OCI-LY3 (cell line): ENCODE data around the gene PTGES3L.

Experiments
- CTCF ChIP-seq: fragments of 200-600, 300-600 bp; sonication (generic); IDR thresholded peaks from 2 replicates; pipeline ENCODE4 v1.5.1; 2014; ENCODE audit warnings: antibody characterized with exemption, low read length, low read depth
- EZH2phosphoT487 ChIP-seq: fragments of 200-600 bp; shearing (Covaris generic); IDR thresholded peaks from 2 replicates; pipeline ENCODE4 v1.6.1; 2018; ENCODE audit warnings: antibody characterized with exemption, mixed run types, low read depth

- TF ChIP-seq CTCF (no peak), EZH2phosphoT487 (no peak)
Observed at GRCh38 chr17:42929497-42929844, 50.4 kb downstream of the PTGES3L start.
